ENCODE measurements around the gene ATP5F1E.

- TF ChIP-seq POLR2A (IDR thresholded peaks at IDR 0.05; ENCODE audit: low read length) (no peak), GATA1 (IDR thresholded peaks at IDR 0.05; ENCODE audit: low read depth, low read length) (no peak)
Observed at GRCh38 chr20:59006167-59006863, 25.8 kb downstream of the ATP5F1E start.
